NOMO-1 treated with dmso at 0.1 percent for 144 hours (cell line): ENCODE data around the gene SART3.

Source experiments
- DNase-seq: peaks from one replicate; lab custom pipeline; 2025; ENCODE audit not compliant: unreplicated experiment; lab: John Stamatoyannopoulos, UW

The SART3 gene, protein sequence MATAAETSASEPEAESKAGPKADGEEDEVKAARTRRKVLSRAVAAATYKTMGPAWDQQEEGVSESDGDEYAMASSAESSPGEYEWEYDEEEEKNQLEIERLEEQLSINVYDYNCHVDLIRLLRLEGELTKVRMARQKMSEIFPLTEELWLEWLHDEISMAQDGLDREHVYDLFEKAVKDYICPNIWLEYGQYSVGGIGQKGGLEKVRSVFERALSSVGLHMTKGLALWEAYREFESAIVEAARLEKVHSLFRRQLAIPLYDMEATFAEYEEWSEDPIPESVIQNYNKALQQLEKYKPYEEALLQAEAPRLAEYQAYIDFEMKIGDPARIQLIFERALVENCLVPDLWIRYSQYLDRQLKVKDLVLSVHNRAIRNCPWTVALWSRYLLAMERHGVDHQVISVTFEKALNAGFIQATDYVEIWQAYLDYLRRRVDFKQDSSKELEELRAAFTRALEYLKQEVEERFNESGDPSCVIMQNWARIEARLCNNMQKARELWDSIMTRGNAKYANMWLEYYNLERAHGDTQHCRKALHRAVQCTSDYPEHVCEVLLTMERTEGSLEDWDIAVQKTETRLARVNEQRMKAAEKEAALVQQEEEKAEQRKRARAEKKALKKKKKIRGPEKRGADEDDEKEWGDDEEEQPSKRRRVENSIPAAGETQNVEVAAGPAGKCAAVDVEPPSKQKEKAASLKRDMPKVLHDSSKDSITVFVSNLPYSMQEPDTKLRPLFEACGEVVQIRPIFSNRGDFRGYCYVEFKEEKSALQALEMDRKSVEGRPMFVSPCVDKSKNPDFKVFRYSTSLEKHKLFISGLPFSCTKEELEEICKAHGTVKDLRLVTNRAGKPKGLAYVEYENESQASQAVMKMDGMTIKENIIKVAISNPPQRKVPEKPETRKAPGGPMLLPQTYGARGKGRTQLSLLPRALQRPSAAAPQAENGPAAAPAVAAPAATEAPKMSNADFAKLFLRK

DNA sequence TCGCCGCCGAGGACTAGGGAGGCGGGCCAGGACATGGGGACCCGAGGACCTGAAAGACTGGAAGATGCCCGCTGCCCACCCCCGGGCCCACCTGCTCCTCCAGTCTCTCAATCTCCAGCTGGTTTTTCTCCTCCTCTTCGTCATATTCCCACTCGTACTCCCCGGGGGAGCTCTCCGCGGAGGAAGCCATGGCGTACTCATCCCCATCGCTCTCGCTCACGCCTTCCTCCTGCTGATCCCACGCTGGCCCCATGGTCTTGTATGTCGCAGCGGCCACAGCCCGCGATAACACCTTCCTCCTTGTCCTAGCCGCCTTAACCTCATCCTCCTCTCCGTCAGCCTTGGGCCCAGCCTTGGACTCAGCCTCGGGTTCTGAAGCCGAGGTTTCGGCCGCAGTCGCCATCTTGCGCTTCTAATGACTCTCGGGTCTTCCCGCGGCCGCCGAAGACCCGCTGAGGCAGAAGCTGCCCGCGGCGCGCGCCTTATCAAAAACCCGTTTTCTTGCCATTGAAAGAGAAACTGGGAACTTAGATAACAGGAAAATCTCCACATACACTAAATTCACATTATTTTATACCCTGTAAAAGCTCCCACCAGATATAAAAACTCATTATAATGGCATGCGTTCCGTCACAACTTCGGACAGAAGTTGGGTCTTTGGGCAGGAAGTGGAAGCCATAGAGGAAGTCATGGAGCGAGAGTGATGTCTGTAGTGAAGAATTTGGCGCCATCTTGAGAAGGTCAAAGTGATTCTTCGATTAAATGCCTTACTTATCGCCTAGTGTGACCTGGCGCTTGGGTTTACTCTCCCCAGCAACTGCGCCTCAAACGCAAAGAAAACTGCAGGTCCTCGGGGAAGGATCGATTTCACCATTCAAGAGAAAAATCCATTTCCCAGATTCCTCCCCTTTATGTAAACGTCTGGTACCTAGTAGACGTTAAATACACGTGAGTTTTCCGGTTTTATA lies at the start of gene SART3:
Gene SART3, minus strand, starts transcription at position 422 of the 968 bp plus-strand sequence. Its CDS starts 19 bp downstream, at position 403.
- DNase-seq, result peak; percentile 81

DNA sequence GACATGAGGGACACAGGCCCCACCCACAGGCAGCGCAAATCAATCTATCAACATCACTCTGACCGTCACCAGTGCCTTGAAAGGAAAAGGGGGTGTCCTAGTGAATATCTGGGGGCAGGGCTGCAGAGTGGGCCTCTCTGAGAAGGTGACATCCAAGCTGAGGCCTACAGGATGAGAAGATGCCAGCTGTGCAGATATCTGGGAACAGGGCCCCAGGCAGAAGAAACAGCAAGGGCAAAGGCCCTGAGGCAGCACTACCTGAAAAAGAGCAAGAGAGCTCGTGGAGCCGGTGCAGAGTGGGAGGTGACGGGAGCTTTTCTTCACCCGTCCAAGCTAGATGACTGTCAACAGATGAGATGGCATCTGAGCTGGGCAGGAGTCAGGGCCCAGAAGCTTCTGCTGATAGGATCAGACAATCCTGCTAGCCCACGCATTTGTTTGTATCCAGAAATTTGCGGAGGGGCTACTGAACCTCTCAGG lies 49.4 kb upstream of the SART3 start:
- DNase-seq, result no peak

DNA sequence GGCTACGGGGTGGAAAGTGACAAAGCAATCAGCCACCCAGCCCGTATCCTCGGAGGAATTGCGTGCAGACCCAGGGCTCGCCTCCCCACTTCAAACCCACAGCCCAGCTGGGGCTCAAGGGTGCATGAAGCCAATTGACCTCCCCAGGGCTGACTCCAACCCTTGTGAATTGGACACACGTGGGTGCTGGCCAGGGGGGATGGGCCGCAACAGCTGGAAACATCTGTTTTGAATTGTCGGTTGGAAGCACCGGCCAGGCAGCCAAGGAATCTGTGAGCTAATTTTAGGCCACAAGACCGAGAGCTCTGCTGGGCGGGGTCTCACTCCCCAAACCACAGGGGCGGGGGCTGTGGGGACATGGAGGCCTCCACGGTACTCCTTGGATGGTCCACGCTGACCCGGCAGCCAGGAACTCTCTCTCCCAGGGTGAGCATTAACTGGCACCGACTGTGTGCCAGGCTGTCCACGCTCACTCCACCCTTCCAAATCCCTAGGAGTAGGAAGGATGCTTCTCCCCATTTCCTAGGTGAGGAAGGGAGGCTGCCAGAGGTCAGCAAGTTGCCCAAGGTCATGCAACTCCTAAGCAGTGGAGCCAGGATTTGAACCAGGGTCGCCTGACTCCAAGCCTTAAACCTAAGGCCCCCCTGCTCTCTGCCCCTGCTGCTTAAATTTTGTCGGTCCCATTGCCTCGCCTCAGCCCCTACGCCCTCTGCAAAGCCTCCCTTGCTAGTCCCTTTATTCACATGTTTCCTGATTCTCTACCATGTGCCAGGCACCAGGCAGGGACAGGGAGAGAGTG lies 48.8 kb upstream of the SART3 start:
- no peak for DNase-seq

DNA sequence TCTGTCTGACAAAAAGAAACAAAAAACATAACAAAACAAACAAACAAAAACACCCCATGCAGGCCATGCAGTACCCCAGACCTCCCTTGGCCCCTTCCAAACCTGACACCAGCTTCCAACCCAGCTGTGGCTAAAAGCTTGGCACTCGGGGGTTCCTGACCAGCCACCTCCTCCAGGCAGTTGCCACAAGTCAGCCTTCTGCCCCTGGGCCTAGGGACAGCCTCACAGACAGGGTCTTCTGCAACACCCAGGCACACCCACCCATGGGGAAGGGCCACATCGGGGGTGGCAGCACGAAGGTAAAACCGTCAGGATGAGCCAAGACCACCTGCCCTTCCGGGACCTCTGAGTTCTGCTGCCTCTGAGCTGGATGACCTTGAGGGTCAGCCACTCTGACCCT lies 47.6 kb upstream of the SART3 start:
- no peak for DNase-seq

DNA sequence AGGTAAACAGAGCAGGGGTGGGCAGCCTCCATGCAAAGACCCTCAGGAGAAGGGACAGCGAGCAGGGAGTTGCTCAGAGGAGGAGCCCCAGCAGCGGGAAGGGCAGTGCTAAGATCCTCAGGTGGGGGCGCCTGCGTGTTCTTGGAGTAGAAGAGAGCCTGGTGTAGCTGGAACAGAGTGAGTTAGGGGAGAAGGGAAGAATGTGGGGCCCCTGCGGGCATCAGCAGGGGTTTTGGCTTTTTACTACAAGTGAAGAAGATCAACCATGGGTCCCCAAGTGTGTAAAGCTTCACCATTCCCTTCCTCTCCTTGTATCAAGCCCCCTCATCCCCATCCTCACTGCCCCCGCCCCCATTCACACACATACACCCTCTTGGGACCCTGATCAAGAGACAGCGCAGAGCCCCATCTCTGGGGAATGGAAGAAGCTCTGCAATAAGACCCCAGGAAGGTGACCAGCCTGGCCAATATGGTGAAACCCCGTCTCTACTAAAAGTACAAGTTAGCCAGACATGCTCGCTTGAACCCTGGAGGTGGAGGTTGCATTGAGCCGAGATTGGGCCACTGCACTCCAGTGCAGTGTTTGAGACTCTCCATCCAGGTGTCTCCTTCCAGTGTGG lies 47.1 kb upstream of the SART3 start:
- no peak for DNase-seq

DNA sequence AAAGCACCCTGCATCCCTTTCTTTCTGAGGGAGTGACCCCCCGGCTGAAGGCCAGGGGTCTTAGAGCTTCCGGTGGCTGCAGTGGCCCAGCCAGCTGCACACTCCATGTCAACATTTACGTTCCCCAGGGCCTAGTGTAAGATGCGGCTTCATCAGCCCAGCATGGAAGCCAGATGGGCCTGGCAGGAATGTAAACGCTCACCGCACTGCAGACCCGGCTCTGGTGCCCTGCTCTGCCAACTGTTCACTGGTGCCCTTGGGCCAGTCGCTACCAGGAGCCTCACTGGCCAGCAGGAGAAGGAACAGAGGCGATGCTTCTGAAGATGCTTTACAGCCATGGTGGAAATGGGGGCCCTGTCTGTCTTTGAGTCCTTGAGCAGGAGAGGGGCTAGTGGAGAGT lies 45.5 kb upstream of the SART3 start:
- no peak for DNase-seq

DNA sequence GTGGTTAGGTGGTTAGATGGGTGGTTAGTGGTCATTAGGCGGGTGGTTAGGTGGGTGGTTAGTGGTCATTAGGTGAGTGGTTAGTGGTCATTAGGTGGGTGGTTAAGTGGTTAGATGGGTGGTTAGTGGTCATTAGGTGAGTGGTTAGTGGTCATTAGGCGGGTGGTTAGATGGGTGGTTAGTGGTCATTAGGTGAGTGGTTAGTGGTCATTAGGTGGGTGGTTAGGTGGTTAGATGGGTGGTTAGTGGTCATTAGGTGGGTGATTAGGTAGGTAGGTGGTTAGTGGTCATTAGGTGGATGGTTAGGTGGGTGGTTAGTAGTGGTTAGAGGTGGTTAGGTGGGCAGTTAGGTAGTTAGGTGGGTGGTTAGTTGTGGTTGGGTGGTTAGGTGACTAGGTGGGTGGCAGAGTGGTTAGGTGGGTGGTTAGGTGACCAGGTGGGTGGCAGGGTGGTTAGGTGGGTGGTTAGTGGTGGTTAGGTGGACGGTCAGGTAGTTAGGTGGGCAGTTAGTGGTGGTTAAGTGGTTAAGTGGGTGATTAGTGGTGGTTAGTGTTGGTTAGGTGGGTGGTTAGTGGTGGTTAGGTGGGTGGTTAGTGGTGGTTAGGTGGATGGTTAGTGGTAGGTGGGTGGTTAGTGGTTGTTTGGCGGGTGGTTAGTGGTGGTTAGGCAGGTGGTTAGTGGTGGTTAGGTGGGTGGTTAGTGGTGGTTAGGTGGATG lies 44.9 kb upstream of the SART3 start:
- no peak for DNase-seq

DNA sequence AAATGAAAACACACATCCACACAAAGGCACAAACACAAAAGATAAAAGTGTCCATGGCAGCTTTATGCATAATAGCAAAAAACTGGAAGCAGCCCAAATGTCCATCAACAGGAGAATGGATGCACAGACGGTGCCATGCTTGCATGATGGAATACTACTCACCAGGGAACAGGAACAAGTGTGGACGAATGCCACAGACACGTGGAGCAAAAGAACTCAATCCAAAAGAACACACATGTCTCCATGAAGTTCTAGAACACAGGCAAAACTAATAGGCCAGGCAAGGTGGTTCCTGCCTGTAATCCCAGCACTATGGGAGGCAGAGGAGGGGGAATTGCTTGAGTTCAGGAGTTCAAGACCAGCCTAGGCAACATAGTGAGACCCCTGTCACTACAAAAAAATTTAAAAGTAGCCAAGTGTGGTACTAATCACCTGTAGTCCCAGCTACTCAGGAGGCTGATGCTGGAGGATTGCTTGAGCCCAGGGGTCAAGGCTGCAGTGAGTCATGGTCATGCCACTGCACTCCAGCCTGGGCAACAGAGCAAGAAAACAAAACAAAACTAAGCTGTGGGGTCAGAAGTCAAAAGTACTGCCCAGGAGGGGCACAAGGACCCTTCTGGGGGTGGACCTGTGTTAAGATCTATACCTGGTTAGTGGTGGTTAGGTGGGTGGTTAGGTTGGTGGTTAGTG lies 44.2 kb upstream of the SART3 start:
- no peak for DNase-seq

DNA sequence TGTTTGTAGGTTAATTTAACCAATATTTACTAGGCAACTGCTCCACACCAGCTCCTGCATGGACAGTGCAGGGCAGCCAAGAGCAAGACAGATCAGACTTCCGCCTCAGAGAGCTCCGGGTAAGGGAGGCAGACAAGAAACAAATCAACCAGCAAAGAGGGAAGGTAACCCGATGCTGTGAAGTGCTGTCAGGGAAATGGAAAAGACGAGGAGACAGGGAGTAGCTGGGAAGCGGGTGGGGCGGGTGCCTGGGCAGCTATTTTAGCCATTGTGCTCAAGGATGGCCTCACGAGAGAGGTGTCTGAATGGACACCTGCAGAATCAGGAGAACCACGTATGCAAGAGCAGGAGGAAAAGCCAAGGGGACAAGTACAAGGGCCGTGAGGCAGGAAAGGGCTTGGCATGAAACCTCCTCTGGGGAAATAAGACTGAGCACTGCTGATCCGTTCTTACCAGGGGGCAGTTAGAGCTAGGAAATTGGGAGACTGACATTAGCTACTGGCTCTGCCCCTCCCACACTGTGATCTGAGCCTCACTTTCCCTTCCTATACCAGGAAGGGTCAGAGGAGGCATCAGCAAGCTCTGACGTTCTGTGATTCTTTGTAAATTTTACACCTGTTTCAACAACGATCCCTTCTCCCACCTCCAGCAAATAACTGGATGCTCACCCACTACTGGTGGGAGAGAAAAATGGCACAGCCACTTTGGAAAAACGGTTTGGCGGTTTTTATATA lies 43.4 kb upstream of the SART3 start:
- DNase-seq, result no peak

DNA sequence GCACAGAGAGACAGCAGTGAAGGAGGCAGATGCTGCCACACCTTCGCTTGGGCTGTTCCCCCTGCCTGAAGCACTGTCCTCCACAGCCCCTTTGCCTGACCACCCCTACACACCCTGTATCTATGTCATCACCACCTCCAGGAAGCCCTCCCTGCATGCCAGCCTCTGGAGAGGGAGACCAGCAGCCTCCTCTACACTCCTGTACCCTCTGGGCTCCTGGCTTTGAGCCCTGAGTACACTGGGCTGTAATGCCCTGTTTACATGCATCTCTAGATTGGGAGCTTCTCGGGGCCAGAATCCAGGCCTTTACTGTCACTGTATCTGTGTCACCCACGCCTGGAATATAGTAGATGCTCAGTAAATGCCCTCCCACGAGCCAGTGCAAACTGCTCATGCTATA lies 42.8 kb upstream of the SART3 start:
- DNase-seq, result no peak

DNA sequence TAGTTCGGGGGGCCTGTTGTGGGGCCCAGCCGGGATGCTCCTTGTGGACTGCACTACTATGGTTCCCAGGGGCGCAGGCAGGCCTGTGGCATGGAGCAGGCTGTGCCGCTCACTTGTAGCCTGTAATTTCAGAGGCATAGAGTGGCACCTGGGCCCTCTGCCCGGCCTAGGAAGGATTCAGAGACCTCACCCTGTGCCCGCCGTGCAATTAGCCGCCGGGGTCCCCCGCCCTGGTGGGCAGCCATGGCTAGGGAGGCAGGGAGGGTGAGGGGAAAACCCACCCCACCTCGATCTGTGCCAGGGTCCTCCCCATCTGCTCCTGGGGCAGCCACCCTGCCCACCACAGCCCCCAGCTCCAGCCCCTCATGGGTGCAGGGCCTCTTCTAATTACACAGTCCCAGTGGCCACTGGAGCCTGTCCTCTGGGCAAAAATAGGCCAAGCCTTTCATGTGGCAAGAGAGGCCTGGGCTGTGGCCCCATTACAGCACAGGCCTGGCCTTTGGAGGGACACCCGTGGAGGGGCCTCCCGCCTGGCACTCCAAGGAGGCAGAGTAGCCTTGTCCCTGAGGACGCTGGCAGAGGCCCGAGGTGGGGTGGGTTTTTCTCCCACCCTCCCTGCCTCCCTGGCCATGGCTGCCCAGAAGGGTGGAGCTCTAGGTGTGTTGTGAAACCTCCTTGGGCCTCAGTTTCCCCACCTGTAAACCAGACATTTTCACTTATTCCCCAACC lies 42.2 kb upstream of the SART3 start:
- no peak for DNase-seq

DNA sequence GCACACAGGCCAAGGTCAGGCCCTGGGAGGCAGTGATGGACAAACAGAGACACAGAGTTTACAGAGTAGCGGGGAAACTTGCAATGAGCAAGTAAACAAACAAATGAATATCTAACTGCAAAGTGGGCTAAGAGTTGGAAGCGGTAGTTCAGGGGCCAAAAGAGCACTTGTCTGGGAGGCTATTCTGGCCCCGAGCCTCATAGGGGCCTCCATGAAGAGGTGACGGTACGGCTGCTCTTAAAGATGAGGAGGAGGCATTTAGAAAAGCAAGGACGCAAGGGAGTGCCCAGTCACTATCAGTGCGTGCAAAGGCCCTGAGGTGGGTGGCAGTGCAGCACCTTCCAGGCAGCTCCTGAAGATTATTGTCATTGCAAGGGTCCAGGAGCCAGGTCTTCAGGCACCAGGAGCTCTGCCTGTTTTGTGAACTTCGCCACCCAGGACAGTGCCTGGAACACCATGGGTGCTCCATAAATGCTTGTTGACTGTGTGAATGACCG lies 41.3 kb upstream of the SART3 start:
- DNase-seq, result no peak

DNA sequence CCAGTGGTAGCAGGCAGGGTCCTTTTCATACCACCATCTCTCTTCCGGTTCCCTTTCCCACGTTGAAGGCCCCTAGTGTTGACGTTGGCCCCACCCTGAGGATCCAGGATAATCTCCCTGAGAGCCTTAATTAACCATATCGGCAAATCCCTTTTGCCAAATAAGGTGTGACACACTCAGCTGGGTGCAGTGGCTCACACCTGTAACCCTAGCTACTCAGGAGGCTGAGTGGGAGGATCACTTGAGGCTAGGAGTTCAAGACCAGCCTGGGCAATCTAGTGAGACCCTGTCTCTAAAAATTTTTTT lies 39.7 kb upstream of the SART3 start:
- no peak for DNase-seq

DNA sequence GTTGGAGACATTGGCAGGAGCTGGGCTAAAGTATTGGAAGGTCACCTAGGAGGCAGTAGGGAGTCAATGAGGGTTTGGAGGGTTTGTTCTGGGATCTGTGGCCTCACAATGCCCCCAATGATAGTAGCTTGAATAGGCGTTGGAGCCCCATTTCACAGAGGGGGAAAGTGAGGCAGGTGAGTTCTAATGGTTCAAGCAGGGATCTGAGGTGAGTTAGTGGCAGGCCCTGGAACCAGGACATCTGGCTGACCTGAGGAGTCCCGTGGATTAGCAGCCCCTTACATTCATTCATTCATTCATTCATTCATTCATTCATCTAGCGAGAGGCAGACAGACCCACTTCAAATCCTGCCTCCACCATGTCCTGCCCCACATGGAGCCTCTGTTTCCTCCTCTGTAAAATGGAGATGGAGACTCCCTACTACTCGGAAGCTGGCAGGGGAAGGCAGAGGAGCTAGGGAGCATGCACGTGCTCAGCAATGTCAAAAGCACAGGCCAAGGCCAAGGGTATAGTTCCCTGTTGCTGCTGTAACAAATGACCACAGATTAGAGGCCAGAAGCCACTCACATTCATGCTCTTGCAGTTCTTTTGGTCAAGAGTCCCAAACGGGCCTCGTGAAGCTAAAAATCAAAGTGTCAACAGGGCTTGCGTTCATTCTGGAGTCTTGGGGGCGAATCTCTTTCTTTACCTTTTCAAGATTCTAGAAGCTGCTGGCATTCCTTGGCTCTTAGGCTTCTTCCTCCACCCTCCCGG lies 39.2 kb upstream of the SART3 start:
- no peak for DNase-seq

DNA sequence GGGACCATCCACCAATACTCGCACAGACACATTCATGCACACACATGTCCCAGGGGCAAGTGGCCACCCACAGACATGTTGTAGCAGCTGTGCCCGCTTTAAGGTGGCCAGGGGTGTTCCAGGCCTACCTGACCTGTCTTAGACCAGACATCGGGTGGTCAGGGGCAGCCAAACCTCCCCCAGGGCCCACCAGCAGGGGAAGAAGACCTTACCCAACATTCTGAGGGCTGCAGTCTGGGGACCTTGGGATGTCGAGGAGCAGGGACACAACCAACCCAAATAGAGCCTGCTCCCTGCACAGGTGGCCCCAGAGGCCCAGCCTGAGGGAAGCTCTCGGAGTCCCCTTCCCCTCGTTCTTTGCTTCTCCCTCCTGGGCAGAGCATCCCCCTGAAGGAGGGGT lies 38.6 kb upstream of the SART3 start:
- no peak for DNase-seq

DNA sequence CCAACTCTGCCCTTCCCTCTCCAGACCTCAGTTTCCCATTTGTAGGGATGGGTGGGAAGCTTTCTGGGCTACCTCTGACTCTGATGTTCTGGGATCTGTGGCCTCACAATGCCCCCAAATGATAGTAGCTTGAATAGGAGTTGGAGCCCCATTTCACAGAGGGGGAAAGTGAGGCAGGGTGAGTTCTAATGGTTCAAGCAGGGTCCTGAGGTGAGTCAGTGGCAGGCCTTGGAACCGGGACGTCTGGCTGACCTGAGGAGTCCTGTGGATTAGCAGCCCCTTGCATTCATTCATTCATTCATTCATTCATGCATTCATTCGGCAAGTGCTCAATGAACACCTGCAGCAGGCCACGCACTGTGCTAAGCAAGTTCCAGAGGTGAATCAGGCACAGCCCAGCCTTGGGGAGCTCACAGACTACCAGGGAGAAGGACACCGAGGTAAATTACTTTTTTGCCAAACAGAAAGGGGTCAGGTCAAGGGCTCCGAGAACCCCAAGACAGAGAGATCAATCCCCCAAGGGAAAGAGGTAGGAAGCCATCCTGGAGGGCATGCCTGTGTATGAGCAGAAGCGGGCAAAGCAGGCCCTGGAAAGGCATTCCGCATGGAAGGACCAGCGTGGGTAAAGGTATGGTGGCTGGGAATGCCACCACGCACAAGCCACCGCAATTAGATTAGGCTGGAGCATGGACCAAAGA lies 37.7 kb upstream of the SART3 start:
- no peak for DNase-seq
